Fibroblast of pulmonary artery (primary cell): ENCODE data around the gene EGLN2.

Experiments
- DNase-seq: peaks from one replicate; pipeline ENCODE4 v3.0.0-alpha.2; 2010; ENCODE audit warnings: low read depth
- H3K4me3 ChIP-seq: replicated peaks from 2 replicates; pipeline ENCODE4 v1.5.1; 2011; ENCODE audit warnings: low read depth, mild to moderate bottlenecking, control low read depth, low read length, moderate library complexity
- TF ChIP-seq, protein P1 (sequence below): IDR thresholded peaks from 2 replicates; pipeline ENCODE4 v1.5.1; 2011; ENCODE audit warnings: mild to moderate bottlenecking, control low read depth, low read length, inconsistent platforms; ENCODE audit errors: missing control alignments

The EGLN2 gene

GRCh38 chr19:40803857-40804782 is 5.1 kb downstream of the EGLN2 start:
- TF ChIP-seq, protein P1, sequence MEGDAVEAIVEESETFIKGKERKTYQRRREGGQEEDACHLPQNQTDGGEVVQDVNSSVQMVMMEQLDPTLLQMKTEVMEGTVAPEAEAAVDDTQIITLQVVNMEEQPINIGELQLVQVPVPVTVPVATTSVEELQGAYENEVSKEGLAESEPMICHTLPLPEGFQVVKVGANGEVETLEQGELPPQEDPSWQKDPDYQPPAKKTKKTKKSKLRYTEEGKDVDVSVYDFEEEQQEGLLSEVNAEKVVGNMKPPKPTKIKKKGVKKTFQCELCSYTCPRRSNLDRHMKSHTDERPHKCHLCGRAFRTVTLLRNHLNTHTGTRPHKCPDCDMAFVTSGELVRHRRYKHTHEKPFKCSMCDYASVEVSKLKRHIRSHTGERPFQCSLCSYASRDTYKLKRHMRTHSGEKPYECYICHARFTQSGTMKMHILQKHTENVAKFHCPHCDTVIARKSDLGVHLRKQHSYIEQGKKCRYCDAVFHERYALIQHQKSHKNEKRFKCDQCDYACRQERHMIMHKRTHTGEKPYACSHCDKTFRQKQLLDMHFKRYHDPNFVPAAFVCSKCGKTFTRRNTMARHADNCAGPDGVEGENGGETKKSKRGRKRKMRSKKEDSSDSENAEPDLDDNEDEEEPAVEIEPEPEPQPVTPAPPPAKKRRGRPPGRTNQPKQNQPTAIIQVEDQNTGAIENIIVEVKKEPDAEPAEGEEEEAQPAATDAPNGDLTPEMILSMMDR, result no peak
- no peak for DNase-seq
- peak overlapping the region; percentile 53 for H3K4me3 ChIP-seq

- H3K4me3 ChIP-seq, result no peak overlapping the region
- no peak for DNase-seq
- TF ChIP-seq, protein P1, result peak; percentile 11
These were observed 5.8 kb downstream of the EGLN2 start for GRCh38 chr19:40804783-40805242.

- DNase-seq, result no peak
- TF ChIP-seq, protein P1, result no peak
- H3K4me3 ChIP-seq, result no peak overlapping the region
These were observed 6.4 kb downstream of the EGLN2 start for GRCh38 chr19:40805258-40805868.

GRCh38 chr19:40806423-40807146 is 7.6 kb downstream of the EGLN2 start:
- peak; percentile 99 for DNase-seq
- TF ChIP-seq, protein P1, result peak; percentile 91
- peak overlapping the region; percentile 5 for H3K4me3 ChIP-seq

- TF ChIP-seq, protein P1, result peak; percentile 28
- peak overlapping the region; percentile 5 for H3K4me3 ChIP-seq
- no peak for DNase-seq
These were observed 8.4 kb downstream of the EGLN2 start for GRCh38 chr19:40807147-40808020.

- DNase-seq, result no peak
- H3K4me3 ChIP-seq, result no peak overlapping the region
- TF ChIP-seq, protein P1, result no peak
These were observed 9.0 kb downstream of the EGLN2 start for GRCh38 chr19:40808021-40808325.
